ENCODE results near the gene F8. TPM values are rescaled to one million over a fixed set of nuclear protein-coding genes. Genes with fewer than 3 reads are reported as not detected.

Gene F8
- total and polyA plus RNA-seq, 9 of the 15 experiments (the other 6 are each of a cell fraction or from before 2014, with no cell fraction given): 0.41 to 3.8 (median 0.91) TPM

DNA sequence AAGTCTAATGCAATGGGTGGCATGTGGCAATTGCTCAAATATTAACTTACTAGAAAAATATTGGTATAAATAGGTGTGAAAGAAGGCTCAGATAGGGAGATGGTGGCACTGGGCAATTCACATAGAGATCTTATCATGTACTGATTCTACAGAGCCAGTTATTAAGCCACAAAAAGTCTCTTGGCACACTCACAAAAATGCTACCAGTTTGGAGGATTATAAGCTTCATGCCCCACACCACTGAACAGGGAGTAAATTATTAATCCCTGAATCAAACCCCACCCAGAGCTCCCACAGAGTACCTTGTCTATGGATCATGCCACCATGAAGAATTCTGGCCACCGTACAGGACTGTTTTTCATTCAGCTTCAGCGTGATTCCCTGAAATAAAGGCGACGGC lies 231.1 kb downstream of the F8 start:
- peak overlapping the region; percentile 12; the same call in 1 of the 3 replicates for H3K27ac ChIP-seq (ENCODE audit: extremely low read depth, low read depth, low read length)
- no peak for DNase-seq (ENCODE audit: extremely low read depth in 1 of 4, low spot score in 3 of 4)
- H2AFZ ChIP-seq (ENCODE audit: low read depth, low read length): no peak overlapping the region
- no peak overlapping the region for H3K9ac ChIP-seq (ENCODE audit: insufficient read depth in 1 of 2, low read depth in 2 of 2, low read length in 2 of 2)
- ChIA-PET CTCF (ENCODE audit: low intra/inter-chr PET ratio) (no interaction called here), POLR2A (interaction anchor here (1.4 to 3.4 kb wide), 3 partner anchors 12 to 19 kb away, joined by 4 to 14 read pairs (median 12); no protein-coding TSS in a partner anchor)
- BruUV-seq (replicated peaks): no TSS peak
- no peak for FAIRE-seq
- no peaks in the 10 kb centered on the region for H3K9me3 ChIP-seq (replicated peaks; ENCODE audit: control insufficient read depth, insufficient read depth, low read depth, low read length)
- intact Hi-C loops (cut with micrococcal nuclease): no loop called here
- 100% methylated on average over 3 of the region's 4 CpGs for WGBS (ENCODE audit: insufficient coverage, low coverage, missing lambda C conversion rate)
- TF ChIP-seq L3MBTL2 (IDR thresholded peaks at IDR 0.05): no peak
- no peak for TF ChIP-seq ZSCAN29 (IDR thresholded peaks at IDR 0.05)
- TF ChIP-seq U2AF2 (optimal IDR thresholded peaks at IDR 0.05; ENCODE audit: low read depth, low read length): no peak
- TF ChIP-seq KHSRP (IDR thresholded peaks at IDR 0.05): no peak
- no peak for TF ChIP-seq ZNF140 (CRISPR knock-in tag; IDR thresholded peaks at IDR 0.05)
- TF ChIP-seq GATAD2B (IDR thresholded peaks at IDR 0.05; ENCODE audit: borderline replicate concordance): no peak
- no peak for TF ChIP-seq ZNF408 (CRISPR knock-in tag; IDR thresholded peaks at IDR 0.05; ENCODE audit: low read depth)
- TF ChIP-seq, protein P1, sequence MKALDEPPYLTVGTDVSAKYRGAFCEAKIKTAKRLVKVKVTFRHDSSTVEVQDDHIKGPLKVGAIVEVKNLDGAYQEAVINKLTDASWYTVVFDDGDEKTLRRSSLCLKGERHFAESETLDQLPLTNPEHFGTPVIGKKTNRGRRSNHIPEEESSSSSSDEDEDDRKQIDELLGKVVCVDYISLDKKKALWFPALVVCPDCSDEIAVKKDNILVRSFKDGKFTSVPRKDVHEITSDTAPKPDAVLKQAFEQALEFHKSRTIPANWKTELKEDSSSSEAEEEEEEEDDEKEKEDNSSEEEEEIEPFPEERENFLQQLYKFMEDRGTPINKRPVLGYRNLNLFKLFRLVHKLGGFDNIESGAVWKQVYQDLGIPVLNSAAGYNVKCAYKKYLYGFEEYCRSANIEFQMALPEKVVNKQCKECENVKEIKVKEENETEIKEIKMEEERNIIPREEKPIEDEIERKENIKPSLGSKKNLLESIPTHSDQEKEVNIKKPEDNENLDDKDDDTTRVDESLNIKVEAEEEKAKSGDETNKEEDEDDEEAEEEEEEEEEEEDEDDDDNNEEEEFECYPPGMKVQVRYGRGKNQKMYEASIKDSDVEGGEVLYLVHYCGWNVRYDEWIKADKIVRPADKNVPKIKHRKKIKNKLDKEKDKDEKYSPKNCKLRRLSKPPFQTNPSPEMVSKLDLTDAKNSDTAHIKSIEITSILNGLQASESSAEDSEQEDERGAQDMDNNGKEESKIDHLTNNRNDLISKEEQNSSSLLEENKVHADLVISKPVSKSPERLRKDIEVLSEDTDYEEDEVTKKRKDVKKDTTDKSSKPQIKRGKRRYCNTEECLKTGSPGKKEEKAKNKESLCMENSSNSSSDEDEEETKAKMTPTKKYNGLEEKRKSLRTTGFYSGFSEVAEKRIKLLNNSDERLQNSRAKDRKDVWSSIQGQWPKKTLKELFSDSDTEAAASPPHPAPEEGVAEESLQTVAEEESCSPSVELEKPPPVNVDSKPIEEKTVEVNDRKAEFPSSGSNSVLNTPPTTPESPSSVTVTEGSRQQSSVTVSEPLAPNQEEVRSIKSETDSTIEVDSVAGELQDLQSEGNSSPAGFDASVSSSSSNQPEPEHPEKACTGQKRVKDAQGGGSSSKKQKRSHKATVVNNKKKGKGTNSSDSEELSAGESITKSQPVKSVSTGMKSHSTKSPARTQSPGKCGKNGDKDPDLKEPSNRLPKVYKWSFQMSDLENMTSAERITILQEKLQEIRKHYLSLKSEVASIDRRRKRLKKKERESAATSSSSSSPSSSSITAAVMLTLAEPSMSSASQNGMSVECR (CRISPR knock-in tag; IDR thresholded peaks at IDR 0.05): no peak
- TF ChIP-seq ZNF551 (CRISPR knock-in tag; IDR thresholded peaks at IDR 0.05): no peak
- no peak for TF ChIP-seq CCNT2 (IDR thresholded peaks at IDR 0.05; ENCODE audit: borderline replicate concordance, extremely low read depth, insufficient read length, low read depth, low read length)
- TF ChIP-seq LEF1 (IDR thresholded peaks at IDR 0.05): no peak
- TF ChIP-seq DIDO1 (tag; IDR thresholded peaks at IDR 0.05; ENCODE audit: low read depth): no peak
- TF ChIP-seq ZNF79 (CRISPR knock-in tag; IDR thresholded peaks at IDR 0.05; ENCODE audit: low read depth): no peak
- TF ChIP-seq MAZ (CRISPR knock-in tag; conservative IDR thresholded peaks at IDR 0.05 in 1 of 2, IDR thresholded peaks at IDR 0.05 in 1 of 2): no peak
- peaks cover 98% of the 10 kb centered on the region for H3K79me2 ChIP-seq (ENCODE audit: control insufficient read depth, insufficient read depth, low read length)
- H3K4me2 ChIP-seq (ENCODE audit: insufficient read depth, low read length): no peak overlapping the region
- H4K20me1 ChIP-seq (replicated peaks; ENCODE audit: control insufficient read depth, insufficient read depth, low read length): peaks cover 5% of the 10 kb centered on the region; the same call in 1 of the 2 replicates
- no peaks in the 10 kb centered on the region for H3K27me3 ChIP-seq (ENCODE audit: control insufficient read depth in 2 of 2, insufficient read depth in 2 of 2, low read length in 2 of 2)
- in situ Hi-C loops (cut with MboI): no loop called here
- no peak overlapping the region for H3K4me3 ChIP-seq
- peaks cover 88% of the 10 kb centered on the region for H3K36me3 ChIP-seq (ENCODE audit: control insufficient read depth, insufficient read depth, low read length)
- peaks cover 15 to 37% of the 10 kb centered on the region in 2 experiments; a peak in 4 of 5 replicates for H3K4me1 ChIP-seq (replicated peaks in 1 of 2; ENCODE audit: control insufficient read depth in 2 of 2, insufficient read depth in 2 of 2, low read length in 2 of 2)
- no peak for ATAC-seq
- H3K9me1 ChIP-seq (ENCODE audit: control insufficient read depth, insufficient read depth, low read length): peaks cover 4% of the 10 kb centered on the region

Data from K562 (cell line).